HepG2 (cell line): Measurements from ENCODE around the gene ODAD4. TPM values are rescaled to one million over a fixed set of nuclear protein-coding genes. Genes with fewer than 3 reads are reported as not detected.
A peak's percentile ranks its signal among the peaks of the same experiment; 100 is the strongest.

Experiments used
- ATM ChIP-seq: fragments of 450-650 bp; IDR thresholded peaks from 2 replicates; pipeline ENCODE4 v1.7.1; 2017; ENCODE audit warnings: mild to moderate bottlenecking, borderline replicate concordance
- CSRNP2 ChIP-seq: sonication (generic); formaldehyde crosslinking; conservative IDR thresholded peaks from 2 replicates; pipeline ENCODE4 v1.8.0; 2022; ENCODE audit warnings: low read depth, missing genetic modification reagents
- GATAD2A ChIP-seq: IDR thresholded peaks from 2 replicates; pipeline ENCODE4 v1.6.1; 2016
- HOXA3 ChIP-seq: sonication (generic); formaldehyde crosslinking; IDR thresholded peaks from 2 replicates; pipeline ENCODE4 v1.5.0; 2020; ENCODE audit warnings: missing genetic modification reagents
- NR2F6 ChIP-seq, 2 experiments: IDR thresholded peaks; 2 replicates each; pipeline ENCODE4 v1.6.1; 2016; ENCODE audit warnings: antibody characterized with exemption in 1 of 2, mild to moderate bottlenecking in 1 of 2
- PATZ1 ChIP-seq: sonication (generic); formaldehyde crosslinking; IDR thresholded peaks from 2 replicates; pipeline ENCODE4 v1.4.0; 2020; ENCODE audit warnings: missing genetic modification reagents
- RERE ChIP-seq: IDR thresholded peaks from 2 replicates; pipeline ENCODE4 v1.6.1; 2016; ENCODE audit warnings: low read depth, missing genetic modification reagents, missing compliant biosample characterization
- SIN3B ChIP-seq: fragments of 150-350 bp; IDR thresholded peaks from 2 replicates; pipeline ENCODE4 v1.6.1; 2014; ENCODE audit warnings: low read length
- SNAPC2 ChIP-seq: sonication (generic); formaldehyde crosslinking; IDR thresholded peaks from 2 replicates; pipeline ENCODE4 v1.8.1; 2022; ENCODE audit warnings: mild to moderate bottlenecking, missing genetic modification reagents
- SOX6 ChIP-seq, 2 experiments: fragments of 450-650 bp in 1 of 2; sonication (generic) in 1 of 2; formaldehyde crosslinking in 1 of 2; IDR thresholded peaks; 2 replicates each; pipeline versions ENCODE4 v1.4.0 to v1.6.1; 2017 to 2020; ENCODE audit warnings: antibody characterized with exemption in 1 of 2, mild to moderate bottlenecking in 1 of 2, missing genetic modification reagents in 1 of 2
- TBL1XR1 ChIP-seq: fragments of 150-350 bp; IDR thresholded peaks from 2 replicates; pipeline ENCODE4 v1.6.1; 2014; ENCODE audit warnings: borderline replicate concordance, low read length; ENCODE audit not compliant: partially characterized antibody
- ZBTB4 ChIP-seq: sonication (generic); formaldehyde crosslinking; IDR thresholded peaks from 2 replicates; pipeline ENCODE4 v1.4.0; 2020; ENCODE audit warnings: missing genetic modification reagents, mild to moderate bottlenecking, borderline replicate concordance
- ZBTB8A ChIP-seq: sonication (generic); formaldehyde crosslinking; IDR thresholded peaks from 2 replicates; pipeline ENCODE4 v1.4.0; 2020; ENCODE audit warnings: mild to moderate bottlenecking, low read depth, missing genetic modification reagents, borderline replicate concordance
- ZNF333 ChIP-seq: sonication (generic); formaldehyde crosslinking; IDR thresholded peaks from 2 replicates; pipeline ENCODE4 v1.4.0; 2020; ENCODE audit warnings: mild to moderate bottlenecking, missing genetic modification reagents, borderline replicate concordance
- ZNF496 ChIP-seq: sonication (generic); formaldehyde crosslinking; IDR thresholded peaks from 2 replicates; pipeline ENCODE4 v1.8.1; 2023; ENCODE audit warnings: mild to moderate bottlenecking, moderate library complexity, missing genetic modification reagents; ENCODE audit not compliant: insufficient replicate concordance
- ZNF550 ChIP-seq: sonication (generic); formaldehyde crosslinking; IDR thresholded peaks from 2 replicates; pipeline ENCODE4 v1.4.0; 2020; ENCODE audit warnings: mild to moderate bottlenecking, missing genetic modification reagents, borderline replicate concordance
- ZNF556 ChIP-seq: sonication (generic); formaldehyde crosslinking; IDR thresholded peaks from 2 replicates; pipeline ENCODE4 v1.4.0; 2020; ENCODE audit warnings: mild to moderate bottlenecking, missing genetic modification reagents, borderline replicate concordance
- polyA plus RNA-seq, 8 experiments: library from polyadenylated mRNA; depleted of rRNA in 3 of 8; stranded (reverse) in 7 of 8; unstranded in 1 of 8; fragments of >200 nt; fragmentation: Illumina TruSeq in 4 of 8; extraction: Trizol in 4 of 8; gene quantifications; 2 replicates each; pipeline versions ENCODE4 v1.2.1 to v1.2.3, GENCODE V29; 2011 to 2016; ENCODE audit warnings: low read depth in 4 of 8, missing spikeins in 1 of 8, mixed read lengths in 1 of 8; ENCODE audit not compliant: insufficient read depth in 1 of 8
- total RNA-seq, 5 experiments: library from RNA; depleted of rRNA; stranded (reverse); fragments of >200 nt; fragmentation: Illumina TruSeq; extraction: Trizol; gene quantifications; 2 replicates each; pipeline ENCODE4 v1.2.3, GENCODE V29; 2016; ENCODE audit warnings: low read depth in 1 of 5

The ODAD4 gene
- total and polyA plus RNA-seq, 2 of the 13 experiments (the other 11 are each of a cell fraction or from before 2014, with no cell fraction given) = 0.48 to 0.53 TPM

- TF ChIP-seq RERE (no peak), SIN3B (no peak), CSRNP2 (CRISPR knock-in tag) (no peak), SNAPC2 (CRISPR knock-in tag) (no peak), HOXA3 (CRISPR knock-in tag) (peak; percentile 19; the same call in 1 of the 2 replicates), PATZ1 (CRISPR knock-in tag) (peak; percentile 77), ZBTB8A (CRISPR knock-in tag) (no peak), ZNF550 (no peak), ATM (no peak), ZNF496 (CRISPR knock-in tag) (no peak), GATAD2A (CRISPR knock-in tag) (peak; percentile 14; the same call in 1 of the 2 replicates), SOX6 (IDR thresholded peaks at IDR 0.05) (no peak), SOX6 (CRISPR knock-in tag; IDR thresholded peaks at IDR 0.05) (0 out of 2 replicates have a peak, but pooled peaks have one; percentile 32), ZNF556 (CRISPR knock-in tag) (no peak), ZBTB4 (CRISPR knock-in tag) (peak; percentile 46; the same call in 1 of the 2 replicates), TBL1XR1 (no peak), ZNF333 (CRISPR knock-in tag) (no peak), NR2F6 (IDR thresholded peaks at IDR 0.05) (0 out of 2 replicates have a peak, but pooled peaks have one; percentile 23), NR2F6 (CRISPR knock-in tag; IDR thresholded peaks at IDR 0.05) (peak; percentile 53; the same call in 1 of the 2 replicates)
Observed at GRCh38 chr17:41914358-41914766, 16.1 kb upstream of the ODAD4 start (continued).
